SHP77 (cell line): ENCODE measurements around the gene TNFAIP3.

Experiments
- DNase-seq, 2 experiments: peaks; one replicate each; lab custom pipeline; 2025; lab: John Stamatoyannopoulos, UW

The TNFAIP3 gene

GRCh38 chr6:137923866-137924653, 57.0 kb downstream of the TNFAIP3 start:
- DNase-seq = no peak

- no peak for DNase-seq
These were observed 58.2 kb downstream of the TNFAIP3 start for GRCh38 chr6:137925141-137925698.

DNA sequence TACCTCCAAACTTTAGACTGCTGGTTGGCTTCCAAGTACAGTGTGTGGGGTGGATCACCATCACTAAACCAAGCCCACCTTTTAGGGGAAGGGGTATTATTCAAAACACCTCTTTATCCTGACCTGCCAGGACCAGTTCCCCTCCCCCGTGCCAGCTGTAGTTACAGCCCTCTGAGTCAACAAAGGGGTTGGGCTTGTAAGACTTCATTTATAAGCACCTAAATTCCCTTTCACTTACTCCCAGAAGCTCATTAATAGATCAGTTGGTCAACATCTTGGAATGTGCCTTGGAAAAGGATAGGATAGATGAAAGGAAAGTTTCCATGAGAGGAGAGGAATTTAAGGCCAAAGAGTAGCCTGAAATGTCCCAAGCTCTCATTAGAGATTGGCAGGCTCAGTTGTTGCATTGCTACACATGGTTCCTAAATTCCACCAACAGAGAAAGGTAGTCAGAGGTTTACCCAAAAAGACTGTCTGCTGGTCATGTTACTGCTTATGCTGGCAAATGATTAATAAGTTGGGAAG, 59.2 kb downstream of the TNFAIP3 start:
- DNase-seq = no peak

- no peak for DNase-seq
These were observed 59.9 kb downstream of the TNFAIP3 start for GRCh38 chr6:137926985-137927384.

DNA sequence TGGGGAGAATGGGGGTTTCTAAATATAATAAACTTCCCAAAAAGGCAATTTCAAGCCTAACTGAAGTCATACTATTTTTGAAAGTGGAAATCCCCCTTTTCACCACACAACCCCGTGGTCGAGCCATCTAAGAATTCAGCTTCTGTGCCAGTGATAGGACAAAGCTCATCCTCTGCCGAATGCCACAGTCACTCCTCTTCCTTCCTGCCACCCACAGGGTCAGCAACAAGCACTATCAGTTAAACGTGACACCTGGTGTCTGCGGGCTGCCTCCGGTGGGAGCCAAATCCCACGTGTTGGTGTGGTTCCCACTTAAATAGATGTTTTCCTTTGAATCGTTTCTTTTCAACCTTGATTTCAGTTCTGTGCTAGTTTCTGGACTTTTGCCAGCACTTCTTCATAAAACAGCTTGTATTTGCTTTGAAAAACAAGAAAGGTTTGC, 60.7 kb downstream of the TNFAIP3 start:
- DNase-seq = no peak

GRCh38 chr6:137928286-137928685, 61.2 kb downstream of the TNFAIP3 start:
- no peak for DNase-seq

DNA sequence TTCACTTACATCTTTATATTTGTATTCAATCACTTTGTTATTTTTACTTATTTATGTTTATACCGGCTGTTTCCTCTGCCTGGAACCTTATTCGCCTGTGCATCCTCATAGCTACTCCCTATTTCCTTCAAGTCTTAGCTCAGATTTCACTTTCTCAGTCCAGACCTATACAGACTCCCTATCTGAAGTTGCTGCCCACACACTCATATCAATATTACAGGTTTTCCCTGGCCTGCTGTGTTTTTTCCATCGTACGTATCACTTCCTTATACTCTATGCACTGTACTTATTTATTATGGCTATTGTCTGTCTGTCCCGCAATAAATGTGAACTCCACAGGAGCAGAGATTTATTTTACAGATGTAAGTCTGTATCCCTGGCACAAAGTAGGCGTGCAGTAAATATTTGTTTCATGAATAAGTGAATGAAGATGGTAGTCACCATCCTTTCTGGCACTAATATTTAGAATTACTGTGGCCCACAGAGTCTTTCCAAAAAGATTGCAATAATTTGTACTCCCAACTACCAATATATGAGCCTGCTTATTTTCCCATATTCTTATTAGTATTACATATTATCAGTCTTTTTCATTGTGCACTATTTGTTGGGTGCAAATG, 64.9 kb downstream of the TNFAIP3 start:
- DNase-seq = no peak
